K562 (cell line): Measurements from ENCODE around the gene HARS1. TPM values are rescaled to one million over a fixed set of nuclear protein-coding genes. Genes with fewer than 3 reads are reported as not detected.

ENCODE experiments used
- CSDE1 ChIP-seq, 2 experiments: fragments of 450-650 bp; IDR thresholded peaks; 2 replicates each; pipeline ENCODE4 v1.6.1; 2016; ENCODE audit warnings: mild to moderate bottlenecking in 1 of 2
- FOXJ3 ChIP-seq: sonication (generic); formaldehyde crosslinking; IDR thresholded peaks from 2 replicates; pipeline ENCODE4 v1.4.0; 2020; ENCODE audit warnings: mild to moderate bottlenecking, missing genetic modification reagents
- IFI16 ChIP-seq: fragments of 250-450 bp; sonication (Bioruptor Pico); IDR thresholded peaks from 2 replicates; pipeline ENCODE4 v2.1.2; 2022; ENCODE audit warnings: mild to moderate bottlenecking, inconsistent platforms
- KLF1 ChIP-seq: fragments of 450-650 bp; IDR thresholded peaks from 2 replicates; pipeline ENCODE4 v1.6.1; 2016; ENCODE audit warnings: missing genetic modification characterization, missing compliant biosample characterization
- MED1 ChIP-seq: sonication (generic); formaldehyde crosslinking; IDR thresholded peaks from 2 replicates; pipeline ENCODE4 v1.8.1; 2023; ENCODE audit warnings: missing genetic modification reagents, borderline replicate concordance
- PHTF2 ChIP-seq: fragments of 250-450 bp; sonication (Bioruptor Pico); IDR thresholded peaks from 2 replicates; pipeline ENCODE4 v1.5.0; 2021; ENCODE audit warnings: mild to moderate bottlenecking
- RB1 ChIP-seq: fragments of 450-650 bp; IDR thresholded peaks from 2 replicates; pipeline ENCODE4 v1.6.1; 2017; ENCODE audit warnings: low read depth, mild to moderate bottlenecking
- SP1 ChIP-seq: sonication (generic); formaldehyde crosslinking; IDR thresholded peaks from 2 replicates; pipeline ENCODE4 v1.8.1; 2022; ENCODE audit warnings: mild to moderate bottlenecking, missing genetic modification reagents
- SRSF7 ChIP-seq: fragments of 200-400 bp; formaldehyde crosslinking; optimal IDR thresholded peaks from 2 replicates; pipeline ENCODE3; 2017; ENCODE audit warnings: mild to moderate bottlenecking, low read depth, low read length
- ZKSCAN1 ChIP-seq: fragments of 150-350 bp; IDR thresholded peaks from 2 replicates; pipeline ENCODE4 v1.6.1; 2016; ENCODE audit warnings: low read depth, low read length
- ZNF274 ChIP-seq: IDR thresholded peaks from 2 replicates; pipeline ENCODE4 v1.6.1; 2011; ENCODE audit warnings: low read depth, mild to moderate bottlenecking, low read length, moderate library complexity, borderline replicate concordance
- polyA plus RNA-seq, 8 experiments: library from polyadenylated mRNA; depleted of rRNA in 4 of 8; stranded (reverse) in 5 of 8; unstranded in 3 of 8; fragments of >200 nt; fragmentation: Nextera tagmentation in 2 of 8; fragmentation: Illumina TruSeq in 1 of 8; extraction: Ambion mirVana in 2 of 8; extraction: Trizol in 1 of 8; gene quantifications; 2 replicates each; pipeline versions ENCODE4 v1.2.1 to v1.2.3, GENCODE V29; 2011 to 2014; ENCODE audit warnings: inconsistent platforms in 1 of 8, missing spikeins in 1 of 8
- total RNA-seq, 7 experiments: library from RNA; depleted of rRNA in 6 of 7; stranded (reverse); fragments of >200 nt in 6 of 7; fragmentation: Illumina TruSeq in 2 of 7; extraction: Trizol in 2 of 7; gene quantifications; 2 replicates each; pipeline versions ENCODE4 v1.2.1 to v1.2.3, GENCODE V29; 2011 to 2021; ENCODE audit warnings: low replicate concordance in 1 of 7
- TF ChIP-seq, protein P1 (sequence below): fragments of 450-650 bp; formaldehyde crosslinking; IDR thresholded peaks from 2 replicates; pipeline ENCODE4 v1.4.0; 2020; ENCODE audit warnings: mild to moderate bottlenecking, moderate library complexity
- TF ChIP-seq, protein P2 (sequence below), 2 experiments: fragments of 450-650 bp; conservative IDR thresholded peaks; 2 replicates each; pipeline ENCODE4 v1.6.1; 2017; ENCODE audit warnings: mild to moderate bottlenecking in 2 of 2, moderate library complexity in 2 of 2
- TF ChIP-seq, protein P3 (sequence below), 2 experiments: fragments of 450-650 bp; IDR thresholded peaks; 2 replicates each; pipeline ENCODE4 v1.6.1; 2016; ENCODE audit warnings: mild to moderate bottlenecking in 2 of 2, borderline replicate concordance in 1 of 2, low read depth in 1 of 2, moderate library complexity in 1 of 2
- TF ChIP-seq, protein P4 (sequence below): fragments of 450-650 bp; conservative IDR thresholded peaks from 2 replicates; pipeline ENCODE4 v1.6.1; 2016; ENCODE audit warnings: missing genetic modification characterization, low read depth, mild to moderate bottlenecking, control low read depth, missing compliant biosample characterization

The HARS1 gene
- total and polyA plus RNA-seq, 9 of the 15 experiments (the other 6 are each of a cell fraction or from before 2014, with no cell fraction given) = 13.5 to 88.5 (median 75.2) TPM

DNA sequence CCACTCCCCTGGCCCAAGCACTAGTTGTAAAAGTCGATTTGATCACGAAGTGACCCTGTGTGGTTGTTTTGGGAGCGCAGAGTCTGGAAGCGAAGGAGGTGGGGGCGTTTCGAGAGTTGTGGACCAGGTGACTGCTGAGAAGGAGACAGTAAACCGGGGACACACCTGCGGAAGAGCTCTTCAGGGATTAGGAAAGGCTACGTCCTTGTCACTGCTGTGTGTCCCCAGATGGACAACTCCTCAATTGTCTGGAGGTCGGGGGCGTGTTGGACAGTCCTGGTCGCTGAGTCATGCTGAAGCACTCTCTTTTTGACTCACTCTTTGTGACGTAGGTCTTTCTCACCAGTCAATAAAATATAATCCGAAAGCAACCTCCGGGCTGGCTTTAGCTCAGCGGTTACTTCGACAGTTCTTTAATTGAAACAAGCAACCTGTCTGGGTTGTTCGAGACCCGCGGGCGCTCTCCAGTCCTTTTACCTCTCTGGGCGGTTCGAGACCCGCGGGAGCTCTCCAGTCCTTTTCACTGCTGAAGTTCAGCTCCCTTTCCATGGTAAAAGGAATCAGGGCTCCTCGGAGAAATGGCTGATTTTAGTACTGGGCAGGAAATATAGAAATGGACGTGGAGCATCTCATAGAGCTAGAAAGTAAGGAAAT lies 19.9 kb upstream of the HARS1 start (continued):
- TF ChIP-seq RB1 (peak; percentile 83), SRSF7 (no peak), FOXJ3 (CRISPR knock-in tag) (no peak), SP1 (CRISPR knock-in tag) (peak; percentile 91), CSDE1 (IDR thresholded peaks at IDR 0.05) (peak in 1 of 2 experiments; percentile 86; a peak in 1 of 4 replicates), MED1 (CRISPR knock-in tag) (no peak), PHTF2 (CRISPR knock-in tag) (no peak), ZKSCAN1 (peak; percentile 51; the same call in 1 of the 2 replicates), KLF1 (tag) (no peak), IFI16 (CRISPR knock-in tag) (no peak), ZNF274 (no peak)
- TF ChIP-seq, protein P1, sequence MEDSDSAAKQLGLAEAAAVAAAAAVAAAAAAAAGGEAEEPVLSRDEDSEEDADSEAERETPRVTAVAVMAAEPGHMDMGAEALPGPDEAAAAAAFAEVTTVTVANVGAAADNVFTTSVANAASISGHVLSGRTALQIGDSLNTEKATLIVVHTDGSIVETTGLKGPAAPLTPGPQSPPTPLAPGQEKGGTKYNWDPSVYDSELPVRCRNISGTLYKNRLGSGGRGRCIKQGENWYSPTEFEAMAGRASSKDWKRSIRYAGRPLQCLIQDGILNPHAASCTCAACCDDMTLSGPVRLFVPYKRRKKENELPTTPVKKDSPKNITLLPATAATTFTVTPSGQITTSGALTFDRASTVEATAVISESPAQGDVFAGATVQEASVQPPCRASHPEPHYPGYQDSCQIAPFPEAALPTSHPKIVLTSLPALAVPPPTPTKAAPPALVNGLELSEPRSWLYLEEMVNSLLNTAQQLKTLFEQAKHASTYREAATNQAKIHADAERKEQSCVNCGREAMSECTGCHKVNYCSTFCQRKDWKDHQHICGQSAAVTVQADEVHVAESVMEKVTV (CRISPR knock-in tag) = no peak
- TF ChIP-seq, protein P2, sequence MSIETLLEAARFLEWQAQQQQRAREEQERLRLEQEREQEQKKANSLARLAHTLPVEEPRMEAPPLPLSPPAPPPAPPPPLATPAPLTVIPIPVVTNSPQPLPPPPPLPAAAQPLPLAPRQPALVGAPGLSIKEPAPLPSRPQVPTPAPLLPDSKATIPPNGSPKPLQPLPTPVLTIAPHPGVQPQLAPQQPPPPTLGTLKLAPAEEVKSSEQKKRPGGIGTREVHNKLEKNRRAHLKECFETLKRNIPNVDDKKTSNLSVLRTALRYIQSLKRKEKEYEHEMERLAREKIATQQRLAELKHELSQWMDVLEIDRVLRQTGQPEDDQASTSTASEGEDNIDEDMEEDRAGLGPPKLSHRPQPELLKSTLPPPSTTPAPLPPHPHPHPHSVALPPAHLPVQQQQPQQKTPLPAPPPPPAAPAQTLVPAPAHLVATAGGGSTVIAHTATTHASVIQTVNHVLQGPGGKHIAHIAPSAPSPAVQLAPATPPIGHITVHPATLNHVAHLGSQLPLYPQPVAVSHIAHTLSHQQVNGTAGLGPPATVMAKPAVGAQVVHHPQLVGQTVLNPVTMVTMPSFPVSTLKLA (conservative IDR thresholded peaks at IDR 0.05) = peak; percentile 78 to 88
- TF ChIP-seq, protein P3, sequence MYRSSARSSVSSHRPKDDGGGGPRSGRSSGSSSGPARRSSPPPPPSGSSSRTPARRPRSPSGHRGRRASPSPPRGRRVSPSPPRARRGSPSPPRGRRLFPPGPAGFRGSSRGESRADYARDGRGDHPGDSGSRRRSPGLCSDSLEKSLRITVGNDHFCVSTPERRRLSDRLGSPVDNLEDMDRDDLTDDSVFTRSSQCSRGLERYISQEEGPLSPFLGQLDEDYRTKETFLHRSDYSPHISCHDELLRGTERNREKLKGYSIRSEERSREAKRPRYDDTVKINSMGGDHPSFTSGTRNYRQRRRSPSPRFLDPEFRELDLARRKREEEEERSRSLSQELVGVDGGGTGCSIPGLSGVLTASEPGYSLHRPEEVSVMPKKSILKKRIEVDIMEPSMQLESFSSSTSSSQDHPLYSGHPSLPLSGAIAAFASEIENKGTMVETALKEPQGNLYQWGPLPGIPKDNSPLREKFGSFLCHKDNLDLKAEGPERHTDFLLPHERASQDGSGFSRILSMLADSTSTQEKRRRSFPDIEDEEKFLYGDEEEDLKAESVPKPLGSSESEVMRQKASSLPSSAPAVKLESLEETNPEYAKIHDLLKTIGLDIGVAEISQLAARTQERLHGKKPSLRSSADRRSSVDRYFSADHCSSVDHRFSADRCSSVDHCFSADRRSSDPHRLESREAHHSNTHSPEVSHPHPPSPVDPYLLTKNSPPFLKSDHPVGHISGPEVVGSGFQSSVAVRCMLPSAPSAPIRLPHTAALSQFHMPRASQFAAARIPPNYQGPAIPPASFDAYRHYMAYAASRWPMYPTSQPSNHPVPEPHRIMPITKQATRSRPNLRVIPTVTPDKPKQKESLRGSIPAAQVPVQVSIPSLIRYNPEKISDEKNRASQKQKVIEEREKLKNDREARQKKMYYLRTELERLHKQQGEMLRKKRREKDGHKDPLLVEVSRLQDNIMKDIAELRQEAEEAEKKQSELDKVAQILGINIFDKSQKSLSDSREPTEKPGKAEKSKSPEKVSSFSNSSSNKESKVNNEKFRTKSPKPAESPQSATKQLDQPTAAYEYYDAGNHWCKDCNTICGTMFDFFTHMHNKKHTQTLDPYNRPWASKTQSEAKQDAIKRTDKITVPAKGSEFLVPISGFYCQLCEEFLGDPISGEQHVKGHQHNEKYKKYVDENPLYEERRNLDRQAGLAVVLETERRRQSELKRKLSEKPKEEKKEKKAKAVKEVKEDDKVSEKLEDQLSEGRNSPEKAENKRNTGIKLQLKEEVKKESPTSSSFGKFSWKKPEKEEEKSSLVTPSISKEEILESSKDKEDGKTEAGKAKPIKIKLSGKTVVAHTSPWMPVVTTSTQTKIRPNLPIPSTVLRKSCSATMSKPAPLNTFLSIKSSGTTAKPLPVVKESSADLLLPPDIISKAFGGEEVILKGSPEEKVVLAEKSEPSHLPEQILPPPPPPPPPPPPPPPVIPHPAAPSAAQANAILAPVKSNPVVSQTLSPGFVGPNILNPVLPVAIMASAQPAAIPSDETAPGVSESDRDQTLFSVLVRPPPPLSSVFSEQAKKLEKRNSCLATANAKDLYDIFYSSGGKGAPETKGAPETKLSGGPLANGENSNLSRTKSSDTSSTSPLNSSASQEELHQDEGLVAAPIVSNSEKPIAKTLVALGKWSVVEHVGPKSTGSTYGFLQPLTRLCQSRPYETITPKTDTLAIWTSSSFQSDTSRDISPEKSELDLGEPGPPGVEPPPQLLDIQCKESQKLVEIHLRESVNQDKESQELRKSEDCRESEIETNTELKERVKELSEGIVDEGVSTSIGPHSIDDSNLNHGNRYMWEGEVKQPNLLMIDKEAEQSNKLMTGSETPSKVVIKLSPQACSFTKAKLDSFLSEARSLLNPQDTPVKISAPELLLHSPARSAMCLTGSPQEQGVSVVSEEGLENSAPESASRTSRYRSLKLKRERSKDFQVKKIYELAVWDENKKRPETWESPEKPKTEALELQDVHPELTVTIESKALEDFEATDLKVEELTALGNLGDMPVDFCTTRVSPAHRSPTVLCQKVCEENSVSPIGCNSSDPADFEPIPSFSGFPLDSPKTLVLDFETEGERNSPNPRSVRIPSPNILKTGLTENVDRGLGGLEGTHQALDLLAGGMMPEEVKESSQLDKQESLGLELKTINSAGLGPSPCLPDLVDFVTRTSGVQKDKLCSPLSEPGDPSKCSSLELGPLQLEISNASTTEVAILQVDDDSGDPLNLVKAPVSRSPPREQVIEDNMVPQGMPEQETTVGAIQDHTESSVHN (IDR thresholded peaks at IDR 0.05; ENCODE audit: borderline replicate concordance in 1 of 2, low read depth in 1 of 2) = peak in 1 of 2 experiments; percentile 58; a peak in 1 of 4 replicates
- TF ChIP-seq, protein P4, sequence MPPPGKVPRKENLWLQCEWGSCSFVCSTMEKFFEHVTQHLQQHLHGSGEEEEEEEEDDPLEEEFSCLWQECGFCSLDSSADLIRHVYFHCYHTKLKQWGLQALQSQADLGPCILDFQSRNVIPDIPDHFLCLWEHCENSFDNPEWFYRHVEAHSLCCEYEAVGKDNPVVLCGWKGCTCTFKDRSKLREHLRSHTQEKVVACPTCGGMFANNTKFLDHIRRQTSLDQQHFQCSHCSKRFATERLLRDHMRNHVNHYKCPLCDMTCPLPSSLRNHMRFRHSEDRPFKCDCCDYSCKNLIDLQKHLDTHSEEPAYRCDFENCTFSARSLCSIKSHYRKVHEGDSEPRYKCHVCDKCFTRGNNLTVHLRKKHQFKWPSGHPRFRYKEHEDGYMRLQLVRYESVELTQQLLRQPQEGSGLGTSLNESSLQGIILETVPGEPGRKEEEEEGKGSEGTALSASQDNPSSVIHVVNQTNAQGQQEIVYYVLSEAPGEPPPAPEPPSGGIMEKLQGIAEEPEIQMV = no peak; the same call in 1 of the 2 replicates
